ENCODE measurements around the gene MAGEA9B.
"Not testable (repeated sequence)": the region's sequence is repeated elsewhere in the genome, so short reads cannot be mapped to it uniquely, and the experiment has no call there.

MAGEA9B gene

GRCh38 chrX:149563359-149563758 is 23.9 kb downstream of the MAGEA9B start:
- DNase-seq = no peak
- no peaks in the 10 kb centered on the region for H3K9me3 ChIP-seq
- intact Hi-C loops (cut with DNase I; ENCODE audit: low total_unique reads) = loop anchor here (10.0 kb wide), 1 partner anchor 71 kb away; the partner anchor contains the start of gene TMEM185A
- H3K4me3 ChIP-seq = no peak overlapping the region
- H3K27me3 ChIP-seq = no peaks in the 10 kb centered on the region
- no peak for TF ChIP-seq CTCF (IDR thresholded peaks at IDR 0.05)
- H3K36me3 ChIP-seq = no peaks in the 10 kb centered on the region
- peaks cover 0 to 8% (median 2%) of the 10 kb centered on the region in 4 donors for H3K4me1 ChIP-seq
- H3K27ac ChIP-seq = no peak overlapping the region

- H3K4me1 ChIP-seq; H3K27me3 ChIP-seq; H3K36me3 ChIP-seq; intact Hi-C loops (cut with DNase I; ENCODE audit: low total_unique reads); DNase-seq; H3K27ac ChIP-seq; H3K9me3 ChIP-seq; H3K4me3 ChIP-seq: not testable (repeated sequence)
Observed at GRCh38 chrX:149555251-149555650, 32.0 kb downstream of the MAGEA9B start.

GRCh38 chrX:149551939-149552248 is 35.4 kb downstream of the MAGEA9B start:
- H3K27ac ChIP-seq; DNase-seq; H3K36me3 ChIP-seq; H3K27me3 ChIP-seq; H3K9me3 ChIP-seq; H3K4me3 ChIP-seq; intact Hi-C loops (cut with DNase I; ENCODE audit: low total_unique reads); H3K4me1 ChIP-seq: not testable (repeated sequence)

GRCh38 chrX:149551245-149551938 is 35.9 kb downstream of the MAGEA9B start:
- H3K27me3 ChIP-seq; DNase-seq; H3K36me3 ChIP-seq; H3K9me3 ChIP-seq; intact Hi-C loops (cut with DNase I; ENCODE audit: low total_unique reads); H3K4me3 ChIP-seq; H3K4me1 ChIP-seq; H3K27ac ChIP-seq: not testable (repeated sequence)

- DNase-seq; H3K9me3 ChIP-seq; intact Hi-C loops (cut with DNase I; ENCODE audit: low total_unique reads); H3K4me1 ChIP-seq; H3K4me3 ChIP-seq; H3K27ac ChIP-seq; H3K36me3 ChIP-seq; H3K27me3 ChIP-seq: not testable (repeated sequence)
Observed at GRCh38 chrX:149550454-149550853, 36.8 kb downstream of the MAGEA9B start.

GRCh38 chrX:149549701-149550100 is 37.6 kb downstream of the MAGEA9B start, which contains the start of gene HSFX3:
Gene HSFX3 (minus strand): TSS chrX:149549924. CDS start chrX:149549852, 72 bp downstream.
- intact Hi-C loops (cut with DNase I; ENCODE audit: low total_unique reads) = not testable (repeated sequence)

GRCh38 chrX:149547782-149548181 is 39.5 kb downstream of the MAGEA9B start:
- H3K4me3 ChIP-seq; DNase-seq; H3K4me1 ChIP-seq; H3K27me3 ChIP-seq; H3K36me3 ChIP-seq; intact Hi-C loops (cut with DNase I; ENCODE audit: low total_unique reads); H3K9me3 ChIP-seq; H3K27ac ChIP-seq: not testable (repeated sequence)

More at GRCh38 chrX:149549701-149550100, 37.6 kb downstream of the MAGEA9B start, which contains the start of gene HSFX3:
- H3K27ac ChIP-seq, DNase-seq, H3K4me3 ChIP-seq, H3K36me3 ChIP-seq, H3K9me3 ChIP-seq, H3K4me1 ChIP-seq, H3K27me3 ChIP-seq: not testable (repeated sequence)

GRCh38 chrX:149546962-149547361 is 40.3 kb downstream of the MAGEA9B start:
- H3K27me3 ChIP-seq; H3K36me3 ChIP-seq; H3K4me3 ChIP-seq; H3K27ac ChIP-seq; H3K9me3 ChIP-seq; H3K4me1 ChIP-seq; intact Hi-C loops (cut with DNase I; ENCODE audit: low total_unique reads); DNase-seq: not testable (repeated sequence)

- DNase-seq; H3K27me3 ChIP-seq; H3K9me3 ChIP-seq; H3K4me1 ChIP-seq; intact Hi-C loops (cut with DNase I; ENCODE audit: low total_unique reads); H3K36me3 ChIP-seq; H3K27ac ChIP-seq; H3K4me3 ChIP-seq: not testable (repeated sequence)
Observed at GRCh38 chrX:149545545-149546543, 41.4 kb downstream of the MAGEA9B start.
